HFFc6 (cell line): ENCODE data around the gene ERBB2. TPM values are rescaled to one million over a fixed set of nuclear protein-coding genes. Genes with fewer than 3 reads are reported as not detected.

Source experiments
- DNase-seq: peaks from one replicate; pipeline ENCODE4 v3.0.0-alpha.2; 2018
- H3K27ac Mint-ChIP-seq: 2 replicates; pipeline ENCODE4 v1.8.0; 2020; ENCODE audit warnings: mild to moderate bottlenecking, mixed read lengths
- H3K27me3 Mint-ChIP-seq: 2 replicates; pipeline ENCODE4 v1.8.0; 2021; ENCODE audit warnings: mild to moderate bottlenecking, moderate library complexity, mixed read lengths; ENCODE audit not compliant: insufficient read depth
- H3K36me3 Mint-ChIP-seq: 2 replicates; pipeline ENCODE4 v1.8.0; 2021; ENCODE audit warnings: low read depth, mixed read lengths
- H3K4me1 Mint-ChIP-seq: 2 replicates; pipeline ENCODE4 v1.8.0; 2020; ENCODE audit warnings: low read depth, mixed read lengths
- H3K4me3 Mint-ChIP-seq: 2 replicates; pipeline ENCODE4 v1.8.0; 2020; ENCODE audit warnings: mild to moderate bottlenecking, moderate library complexity, mixed read lengths
- H3K9me3 Mint-ChIP-seq: 2 replicates; pipeline ENCODE4 v1.8.0; 2020; ENCODE audit warnings: mild to moderate bottlenecking, mixed read lengths
- total RNA-seq, 6 experiments: library from RNA; stranded (reverse); fragmentation: NEBNext Ultra II Directional; extraction: Animal tissue kit (Norgen Biotek cat#: 25700); gene quantifications; 2 replicates in 1 of 6; 3 replicates in 5 of 6; pipeline ENCODE4 v1.2.3, GENCODE V29; 2021
- TF ChIP-seq, protein P1 (sequence below): fragments of 200-600 bp; sonication (generic); IDR thresholded peaks from 2 replicates; pipeline ENCODE4 v1.5.0; 2021; ENCODE audit warnings: antibody characterized with exemption, mild to moderate bottlenecking

The ERBB2 gene
- total RNA-seq, 6 experiments from 2014 or later: 51.9 to 67.2 (median 61.0) TPM

GRCh38 chr17:39742126-39742855 lies 42.4 kb downstream of the ERBB2 start:
- Mint-ChIP-seq H3K36me3 (no peaks in the 10 kb centered on the region), H3K27me3 (peaks cover 15% of the 10 kb centered on the region)
- no peak for DNase-seq

DNA sequence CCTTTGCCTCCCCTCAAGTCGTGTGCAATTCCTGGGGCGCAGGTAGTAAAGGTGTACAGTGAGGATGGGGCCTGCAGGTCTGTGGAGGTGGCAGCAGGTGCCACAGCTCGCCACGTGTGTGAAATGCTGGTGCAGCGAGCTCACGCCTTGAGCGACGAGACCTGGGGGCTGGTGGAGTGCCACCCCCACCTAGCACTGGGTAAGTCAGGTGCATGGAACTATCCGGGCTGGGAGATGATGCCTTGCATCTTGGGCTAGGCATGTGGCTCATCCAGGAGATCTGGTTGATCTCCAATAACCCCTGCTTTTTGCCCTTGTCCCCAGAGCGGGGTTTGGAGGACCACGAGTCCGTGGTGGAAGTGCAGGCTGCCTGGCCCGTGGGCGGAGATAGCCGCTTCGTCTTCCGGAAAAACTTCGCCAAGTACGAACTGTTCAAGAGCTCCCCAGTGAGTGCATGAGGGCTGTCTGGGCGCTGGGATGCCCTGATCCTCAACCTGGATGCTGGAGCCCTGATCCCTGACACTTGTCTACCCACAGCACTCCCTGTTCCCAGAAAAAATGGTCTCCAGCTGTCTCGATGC lies 43.1 kb downstream of the ERBB2 start:
- no peak for DNase-seq
- Mint-ChIP-seq H3K27me3 (peaks cover 18% of the 10 kb centered on the region), H3K4me3 (no peak overlapping the region), H3K27ac (no peak overlapping the region), H3K4me1 (peaks cover 30% of the 10 kb centered on the region), H3K9me3 (no peaks in the 10 kb centered on the region), H3K36me3 (no peaks in the 10 kb centered on the region)
- TF ChIP-seq, protein P1, sequence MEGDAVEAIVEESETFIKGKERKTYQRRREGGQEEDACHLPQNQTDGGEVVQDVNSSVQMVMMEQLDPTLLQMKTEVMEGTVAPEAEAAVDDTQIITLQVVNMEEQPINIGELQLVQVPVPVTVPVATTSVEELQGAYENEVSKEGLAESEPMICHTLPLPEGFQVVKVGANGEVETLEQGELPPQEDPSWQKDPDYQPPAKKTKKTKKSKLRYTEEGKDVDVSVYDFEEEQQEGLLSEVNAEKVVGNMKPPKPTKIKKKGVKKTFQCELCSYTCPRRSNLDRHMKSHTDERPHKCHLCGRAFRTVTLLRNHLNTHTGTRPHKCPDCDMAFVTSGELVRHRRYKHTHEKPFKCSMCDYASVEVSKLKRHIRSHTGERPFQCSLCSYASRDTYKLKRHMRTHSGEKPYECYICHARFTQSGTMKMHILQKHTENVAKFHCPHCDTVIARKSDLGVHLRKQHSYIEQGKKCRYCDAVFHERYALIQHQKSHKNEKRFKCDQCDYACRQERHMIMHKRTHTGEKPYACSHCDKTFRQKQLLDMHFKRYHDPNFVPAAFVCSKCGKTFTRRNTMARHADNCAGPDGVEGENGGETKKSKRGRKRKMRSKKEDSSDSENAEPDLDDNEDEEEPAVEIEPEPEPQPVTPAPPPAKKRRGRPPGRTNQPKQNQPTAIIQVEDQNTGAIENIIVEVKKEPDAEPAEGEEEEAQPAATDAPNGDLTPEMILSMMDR: no peak

More at GRCh38 chr17:39742126-39742855, 42.4 kb downstream of the ERBB2 start:
- Mint-ChIP-seq H3K4me1 (peaks cover 30% of the 10 kb centered on the region), H3K4me3 (no peak overlapping the region), H3K9me3 (no peaks in the 10 kb centered on the region), H3K27ac (no peak overlapping the region)
- TF ChIP-seq, protein P1: no peak

DNA sequence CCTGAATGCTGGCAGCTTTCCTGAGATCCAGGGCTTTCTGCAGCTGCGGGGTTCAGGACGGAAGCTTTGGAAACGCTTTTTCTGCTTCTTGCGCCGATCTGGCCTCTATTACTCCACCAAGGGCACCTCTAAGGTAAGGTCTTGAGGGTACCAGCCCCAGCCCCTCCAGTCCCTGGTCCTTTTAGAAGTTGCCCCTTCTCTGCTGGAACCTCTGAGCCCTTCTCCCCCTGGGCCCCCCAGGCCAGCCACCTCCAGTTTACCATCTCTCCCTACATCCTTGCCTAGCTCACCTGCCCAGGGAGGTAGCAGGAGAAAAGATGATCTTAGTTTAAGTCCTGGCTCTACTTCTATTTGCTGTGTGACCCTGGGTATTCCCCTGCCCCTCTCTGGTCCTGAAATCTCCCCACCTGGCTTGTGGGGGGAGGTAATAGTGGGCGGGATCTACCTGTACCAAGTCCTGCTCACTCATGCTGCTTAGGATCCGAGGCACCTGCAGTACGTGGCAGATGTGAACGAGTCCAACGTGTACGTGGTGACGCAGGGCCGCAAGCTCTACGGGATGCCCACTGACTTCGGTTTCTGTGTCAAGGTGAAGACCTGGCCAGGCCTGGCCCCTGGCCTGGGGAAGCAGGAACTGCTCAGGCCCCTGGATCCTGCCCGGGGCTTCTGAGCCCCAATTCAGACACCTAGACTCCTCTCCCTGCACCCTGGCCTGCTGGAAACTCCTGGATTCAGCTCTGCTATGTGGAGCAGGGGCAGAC lies 44.4 kb downstream of the ERBB2 start:
- Mint-ChIP-seq H3K9me3 (no peaks in the 10 kb centered on the region), H3K4me1 (peaks cover 21% of the 10 kb centered on the region), H3K4me3 (no peak overlapping the region), H3K27ac (no peak overlapping the region), H3K27me3 (peaks cover 19% of the 10 kb centered on the region), H3K36me3 (no peaks in the 10 kb centered on the region)
- TF ChIP-seq, protein P1: no peak
- DNase-seq: no peak

GRCh38 chr17:39744836-39745215 lies 45.0 kb downstream of the ERBB2 start:
- Mint-ChIP-seq H3K27ac (no peak overlapping the region), H3K9me3 (no peaks in the 10 kb centered on the region), H3K36me3 (no peaks in the 10 kb centered on the region), H3K4me1 (peaks cover 17% of the 10 kb centered on the region), H3K27me3 (peaks cover 19% of the 10 kb centered on the region), H3K4me3 (no peak overlapping the region)
- TF ChIP-seq, protein P1: peak; percentile 21; the same call in 1 of the 2 replicates
- DNase-seq: no peak

GRCh38 chr17:39745335-39746144 lies 45.7 kb downstream of the ERBB2 start:
- H3K27me3 Mint-ChIP-seq: peaks cover 19% of the 10 kb centered on the region
- DNase-seq: no peak
- TF ChIP-seq, protein P1: no peak
- no peak overlapping the region for H3K4me3 Mint-ChIP-seq
- no peaks in the 10 kb centered on the region for H3K9me3 Mint-ChIP-seq
- no peak overlapping the region for H3K27ac Mint-ChIP-seq
- H3K4me1 Mint-ChIP-seq: peaks cover 13% of the 10 kb centered on the region
- no peaks in the 10 kb centered on the region for H3K36me3 Mint-ChIP-seq
